ENCODE data around the gene MYO6.

The MYO6 gene

GRCh38 chr6:75834447-75834846 lies 85.4 kb downstream of the MYO6 start:
- Mint-ChIP-seq H3K9me3 (no peaks in the 10 kb centered on the region), H3K27me3 (ENCODE audit: low read depth) (no peaks in the 10 kb centered on the region), H3K36me3 (ENCODE audit: low read depth) (peaks cover 22% of the 10 kb centered on the region), H3K27ac (no peak overlapping the region), H3K4me1 (no peaks in the 10 kb centered on the region), H3K4me3 (no peak overlapping the region)
- TF ChIP-seq, protein P1, sequence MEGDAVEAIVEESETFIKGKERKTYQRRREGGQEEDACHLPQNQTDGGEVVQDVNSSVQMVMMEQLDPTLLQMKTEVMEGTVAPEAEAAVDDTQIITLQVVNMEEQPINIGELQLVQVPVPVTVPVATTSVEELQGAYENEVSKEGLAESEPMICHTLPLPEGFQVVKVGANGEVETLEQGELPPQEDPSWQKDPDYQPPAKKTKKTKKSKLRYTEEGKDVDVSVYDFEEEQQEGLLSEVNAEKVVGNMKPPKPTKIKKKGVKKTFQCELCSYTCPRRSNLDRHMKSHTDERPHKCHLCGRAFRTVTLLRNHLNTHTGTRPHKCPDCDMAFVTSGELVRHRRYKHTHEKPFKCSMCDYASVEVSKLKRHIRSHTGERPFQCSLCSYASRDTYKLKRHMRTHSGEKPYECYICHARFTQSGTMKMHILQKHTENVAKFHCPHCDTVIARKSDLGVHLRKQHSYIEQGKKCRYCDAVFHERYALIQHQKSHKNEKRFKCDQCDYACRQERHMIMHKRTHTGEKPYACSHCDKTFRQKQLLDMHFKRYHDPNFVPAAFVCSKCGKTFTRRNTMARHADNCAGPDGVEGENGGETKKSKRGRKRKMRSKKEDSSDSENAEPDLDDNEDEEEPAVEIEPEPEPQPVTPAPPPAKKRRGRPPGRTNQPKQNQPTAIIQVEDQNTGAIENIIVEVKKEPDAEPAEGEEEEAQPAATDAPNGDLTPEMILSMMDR (IDR thresholded peaks at IDR 0.05; ENCODE audit: unreplicated experiment in 3 of 3), result no peak

GRCh38 chr6:75842191-75842590 lies 93.2 kb downstream of the MYO6 start:
- no peak overlapping the region for H3K4me3 Mint-ChIP-seq
- peaks cover 9% of the 10 kb centered on the region for H3K36me3 Mint-ChIP-seq (ENCODE audit: low read depth)
- TF ChIP-seq, protein P1 (IDR thresholded peaks at IDR 0.05; ENCODE audit: unreplicated experiment in 3 of 3), result no peak
- no peaks in the 10 kb centered on the region for H3K27me3 Mint-ChIP-seq (ENCODE audit: low read depth)
- no peaks in the 10 kb centered on the region for H3K4me1 Mint-ChIP-seq
- no peaks in the 10 kb centered on the region for H3K9me3 Mint-ChIP-seq
- no peak overlapping the region for H3K27ac Mint-ChIP-seq

DNA sequence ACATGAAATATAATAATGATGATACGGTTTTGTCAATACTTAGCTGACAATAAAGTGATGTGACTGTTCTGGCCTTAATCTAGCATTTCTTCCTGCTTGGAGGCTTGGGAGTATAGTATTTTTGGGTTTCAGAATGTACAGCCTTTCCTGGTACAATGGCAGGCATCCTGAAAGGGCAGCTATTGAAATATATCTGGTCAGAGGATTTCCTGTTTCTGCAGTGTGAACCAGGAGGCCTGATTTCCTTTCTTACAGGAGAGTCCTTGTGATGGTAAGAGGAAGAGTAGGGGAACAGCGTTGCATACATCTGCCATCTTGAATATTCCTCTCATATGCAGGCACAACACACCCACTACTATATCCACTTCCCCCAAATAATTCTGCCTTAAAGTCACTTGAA lies 93.7 kb downstream of the MYO6 start:
- TF ChIP-seq, protein P1 (IDR thresholded peaks at IDR 0.05; ENCODE audit: unreplicated experiment in 3 of 3), result no peak
- Mint-ChIP-seq H3K27me3 (ENCODE audit: low read depth) (no peaks in the 10 kb centered on the region), H3K36me3 (ENCODE audit: low read depth) (peaks cover 9% of the 10 kb centered on the region)

DNA sequence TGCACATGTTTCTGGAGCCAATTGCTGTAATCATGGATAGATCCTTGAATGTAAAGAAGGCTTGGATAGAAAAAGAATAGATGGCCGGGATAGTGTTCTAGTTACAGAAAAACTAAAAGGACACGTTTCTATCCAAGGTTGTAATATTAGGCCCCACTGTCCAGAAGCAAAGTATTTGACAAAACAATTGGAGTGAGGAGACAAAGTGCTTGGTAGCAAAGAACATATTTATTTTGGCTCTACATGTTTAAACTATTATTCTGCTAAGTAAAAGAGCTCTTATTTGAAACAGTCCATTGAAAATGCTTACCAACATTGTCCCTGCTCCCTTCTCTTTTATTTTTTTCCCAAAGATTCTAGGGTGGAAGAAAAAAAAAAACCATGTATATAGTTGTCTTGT lies 94.4 kb downstream of the MYO6 start:
- no peaks in the 10 kb centered on the region for H3K27me3 Mint-ChIP-seq (ENCODE audit: low read depth)
- no peaks in the 10 kb centered on the region for H3K4me1 Mint-ChIP-seq
- H3K9me3 Mint-ChIP-seq, result no peaks in the 10 kb centered on the region
- peaks cover 5% of the 10 kb centered on the region for H3K36me3 Mint-ChIP-seq (ENCODE audit: low read depth)
- TF ChIP-seq, protein P1 (IDR thresholded peaks at IDR 0.05; ENCODE audit: unreplicated experiment in 3 of 3), result no peak
- H3K27ac Mint-ChIP-seq, result no peak overlapping the region
- no peak overlapping the region for H3K4me3 Mint-ChIP-seq

More for the DNA sequence above, 93.7 kb downstream of the MYO6 start:
- H3K27ac Mint-ChIP-seq, result no peak overlapping the region
- no peak overlapping the region for H3K4me3 Mint-ChIP-seq
- H3K4me1 Mint-ChIP-seq, result no peaks in the 10 kb centered on the region
- H3K9me3 Mint-ChIP-seq, result no peaks in the 10 kb centered on the region

- no peaks in the 10 kb centered on the region for H3K36me3 Mint-ChIP-seq (ENCODE audit: low read depth)
- no peaks in the 10 kb centered on the region for H3K9me3 Mint-ChIP-seq
- TF ChIP-seq, protein P1 (IDR thresholded peaks at IDR 0.05; ENCODE audit: unreplicated experiment in 3 of 3), result no peak
- no peaks in the 10 kb centered on the region for H3K4me1 Mint-ChIP-seq
- no peak overlapping the region for H3K27ac Mint-ChIP-seq
- no peaks in the 10 kb centered on the region for H3K27me3 Mint-ChIP-seq (ENCODE audit: low read depth)
- no peak overlapping the region for H3K4me3 Mint-ChIP-seq
Observed at GRCh38 chr6:75848274-75848673, 99.2 kb downstream of the MYO6 start.

DNA sequence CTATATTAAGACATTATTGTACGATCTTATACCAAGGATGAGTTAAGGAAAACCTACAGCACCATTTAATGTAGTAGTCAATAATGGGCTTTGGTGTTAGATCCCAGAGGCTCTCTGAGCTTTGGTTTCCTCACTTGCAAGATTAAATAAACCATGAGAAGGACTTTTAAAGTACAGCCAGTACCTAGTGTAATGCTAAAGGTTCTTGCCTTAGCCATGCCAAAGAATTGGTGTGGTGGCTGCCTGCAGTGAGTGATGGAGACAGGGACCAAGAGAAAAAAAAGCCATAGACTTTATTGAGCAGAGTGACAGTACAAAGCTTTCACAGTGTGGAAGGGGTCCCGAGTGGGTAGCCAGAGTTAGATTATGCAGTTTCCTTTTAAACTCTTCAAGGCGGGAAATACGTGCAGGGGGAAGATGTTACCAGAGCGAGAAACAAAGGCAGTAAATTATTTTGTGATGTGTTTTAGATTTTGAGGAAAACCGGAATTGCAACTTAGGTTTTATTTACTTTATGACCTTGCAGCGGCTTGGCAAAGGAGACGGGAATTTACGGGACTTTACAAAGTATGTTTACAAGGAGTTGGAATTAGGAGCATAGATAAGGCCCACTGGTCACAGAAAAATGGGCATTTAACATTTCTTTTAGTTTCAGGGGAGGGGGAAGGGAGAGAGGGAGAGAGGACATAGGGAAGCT lies 100.4 kb downstream of the MYO6 start:
- Mint-ChIP-seq H3K4me3 (no peak overlapping the region), H3K36me3 (ENCODE audit: low read depth) (no peaks in the 10 kb centered on the region), H3K4me1 (no peaks in the 10 kb centered on the region), H3K9me3 (no peaks in the 10 kb centered on the region), H3K27me3 (ENCODE audit: low read depth) (no peaks in the 10 kb centered on the region), H3K27ac (peak overlapping the region; percentile 2 to 74 (median 28))
- TF ChIP-seq, protein P1 (IDR thresholded peaks at IDR 0.05; ENCODE audit: unreplicated experiment in 3 of 3), result no peak

Measured in nephron (organoid).